HG02981 (cell line): ENCODE data around the gene TAS2R41.
"Not testable (repeated sequence)": the region's sequence is repeated elsewhere in the genome, so short reads cannot be mapped to it uniquely, and the experiment has no call there.

ENCODE experiments used
- ATAC-seq: cut with Tn5 transposase; IDR thresholded peaks from one replicate; pipeline ENCODE4 v1.9.1; 2021; ENCODE audit warnings: mild to moderate bottlenecking, moderate library complexity; ENCODE audit not compliant: unreplicated experiment

TAS2R41 gene

GRCh38 chr7:143455942-143456341 is 21.7 kb upstream of the TAS2R41 start:
- no peak for ATAC-seq

- ATAC-seq, result no peak
Observed at GRCh38 chr7:143456992-143457793, 20.5 kb upstream of the TAS2R41 start.

- no peak for ATAC-seq
Observed at GRCh38 chr7:143458263-143458662, 19.4 kb upstream of the TAS2R41 start.

DNA sequence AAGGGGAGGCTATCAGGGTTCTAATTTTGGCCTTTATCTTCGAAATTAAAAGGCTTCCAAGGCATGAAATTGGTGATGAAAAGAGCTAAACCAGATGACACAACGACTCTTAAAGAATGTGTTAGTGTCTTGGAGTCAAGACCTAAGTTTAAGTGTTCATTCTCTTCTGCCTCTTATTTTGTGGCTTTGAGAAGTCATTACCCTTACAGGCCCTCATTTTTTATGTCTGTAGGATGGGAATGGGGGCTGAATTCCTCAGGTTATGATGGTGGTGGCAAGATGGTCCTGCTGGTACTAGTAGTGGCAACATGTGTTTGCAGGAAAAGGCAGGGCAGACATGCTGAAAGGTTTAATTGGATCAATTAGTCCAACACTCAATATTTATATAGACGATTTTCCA is 19.0 kb upstream of the TAS2R41 start:
- ATAC-seq, result no peak

- ATAC-seq, result no peak
Observed at GRCh38 chr7:143459359-143459758, 18.3 kb upstream of the TAS2R41 start.

- no peak for ATAC-seq
Observed at GRCh38 chr7:143460271-143460979, 17.2 kb upstream of the TAS2R41 start.

DNA sequence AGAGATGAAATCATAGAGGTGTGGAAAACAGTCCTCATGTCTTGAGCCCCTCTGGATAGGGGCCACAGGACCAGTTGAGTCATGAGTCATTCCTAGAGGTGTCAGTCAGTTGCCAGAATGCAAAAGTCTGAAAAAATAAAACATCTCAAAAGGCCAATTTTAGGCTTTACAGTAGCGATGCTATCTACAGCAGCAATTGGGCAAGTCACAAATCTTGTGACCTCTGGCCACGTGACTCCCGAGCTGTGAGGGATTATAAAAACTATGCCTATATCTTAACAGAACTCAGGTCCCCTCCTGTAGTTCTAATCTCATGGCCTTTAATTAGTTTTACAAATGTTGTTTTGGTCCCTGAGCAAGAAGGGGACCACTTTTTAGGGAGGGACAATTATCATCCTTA is 15.6 kb upstream of the TAS2R41 start:
- no peak for ATAC-seq

DNA sequence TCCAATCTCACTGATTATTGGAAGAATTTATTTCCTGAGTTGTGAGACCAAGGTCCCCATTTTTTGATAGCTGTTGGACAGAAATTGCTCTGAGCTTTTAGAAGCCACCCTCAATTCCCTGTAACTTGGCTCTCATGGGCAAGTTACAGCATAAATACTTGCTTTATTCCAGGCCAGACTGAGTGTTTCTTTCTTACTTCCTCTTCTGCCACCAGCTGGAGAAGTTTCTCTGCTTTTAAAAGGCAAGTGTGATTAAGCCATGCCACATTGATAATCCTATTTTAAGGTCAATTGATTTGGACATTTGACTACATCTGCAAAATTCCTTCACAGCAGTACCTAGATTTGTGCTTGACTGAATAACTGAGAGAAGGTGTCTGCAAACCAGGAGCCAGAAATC is 14.1 kb upstream of the TAS2R41 start:
- no peak for ATAC-seq

DNA sequence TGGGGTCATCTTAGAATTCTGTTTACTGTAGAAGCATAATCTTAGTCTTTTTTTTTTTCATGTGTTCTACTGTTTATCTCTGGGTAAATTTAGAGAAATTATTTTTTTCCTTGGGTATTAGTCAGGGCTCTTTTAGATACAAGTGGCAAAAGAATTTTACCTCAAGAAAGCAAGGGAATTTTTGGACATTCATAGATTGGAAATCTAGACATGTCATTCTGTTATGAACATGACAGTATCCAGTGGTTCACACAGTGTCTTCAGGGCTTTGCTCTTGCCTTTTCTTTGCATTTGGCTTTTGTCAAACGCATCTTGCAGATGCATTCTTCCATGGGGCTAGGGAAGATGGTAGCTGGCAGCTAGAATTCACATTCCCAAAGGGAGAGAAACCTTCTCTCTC is 13.7 kb upstream of the TAS2R41 start:
- ATAC-seq, result no peak

DNA sequence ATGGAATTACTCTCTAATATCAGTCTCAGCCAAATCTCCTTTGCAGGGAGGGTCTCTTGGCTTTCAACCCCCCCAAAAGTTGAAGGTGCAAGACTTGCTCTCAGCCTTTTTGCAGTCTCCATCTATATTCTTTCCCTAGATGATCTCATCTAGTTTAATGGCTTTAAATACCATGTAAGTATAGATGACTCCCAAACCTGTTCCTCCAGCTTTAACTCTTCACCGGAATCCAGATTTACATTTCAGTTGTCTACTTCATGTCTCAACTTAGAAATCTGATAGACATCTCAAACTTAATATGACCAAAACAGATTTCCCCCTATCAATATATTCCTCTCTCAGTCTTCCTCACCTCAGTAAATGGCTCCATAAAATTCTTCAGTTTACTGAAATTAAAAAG is 9.9 kb upstream of the TAS2R41 start:
- no peak for ATAC-seq

DNA sequence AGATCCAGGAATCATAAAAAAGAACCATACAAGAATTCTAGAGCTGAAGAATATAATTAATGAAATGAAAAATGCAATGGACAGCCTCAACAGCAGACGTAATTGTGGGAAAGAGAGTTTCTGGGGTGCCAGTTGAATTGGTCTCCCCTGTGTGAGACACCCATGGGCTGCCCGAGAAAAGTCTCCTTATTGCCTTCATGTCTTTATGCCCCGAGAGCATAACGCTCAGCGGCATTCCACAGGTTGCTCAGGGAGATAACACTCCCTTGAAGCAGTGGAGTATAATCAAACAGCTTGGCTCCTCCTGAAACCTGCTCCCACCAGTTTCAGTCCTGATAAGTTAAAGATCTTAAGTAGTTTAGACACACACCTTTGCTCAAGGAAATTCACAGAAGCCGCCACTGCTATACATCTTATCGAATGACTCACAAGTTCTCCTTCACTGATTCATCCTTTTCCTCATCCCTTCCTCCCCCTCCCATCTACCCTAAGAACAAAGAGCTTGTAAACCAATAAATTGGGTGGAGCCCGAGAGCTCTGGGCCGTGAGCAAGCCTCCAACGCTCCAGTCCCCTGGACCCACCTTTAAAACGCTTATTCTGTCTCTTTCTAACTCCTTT is 5.5 kb upstream of the TAS2R41 start:
- not testable (repeated sequence) for ATAC-seq

GRCh38 chr7:143479055-143479766 is 1.5 kb downstream of the TAS2R41 start:
- ATAC-seq, result no peak

DNA sequence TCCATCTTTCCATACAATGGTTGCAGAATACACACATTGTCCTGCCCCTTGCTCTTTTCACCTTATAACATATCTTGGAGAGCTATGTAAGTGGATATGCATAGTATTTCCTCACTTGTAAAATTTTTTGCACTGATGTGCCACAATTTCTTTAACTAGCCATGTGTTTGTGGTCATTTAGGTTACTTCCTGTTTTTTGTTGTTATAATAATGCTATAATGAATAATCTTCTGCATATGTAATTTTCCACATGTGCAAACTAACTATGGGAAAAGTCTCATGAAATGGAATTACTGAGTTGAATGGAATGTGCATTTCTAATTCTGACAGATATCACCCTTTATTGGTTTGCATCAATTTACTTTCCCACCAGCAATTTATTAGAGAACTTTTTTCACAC is 2.8 kb downstream of the TAS2R41 start:
- no peak for ATAC-seq

- ATAC-seq, result no peak
Observed at GRCh38 chr7:143484119-143484518, 6.4 kb downstream of the TAS2R41 start.

DNA sequence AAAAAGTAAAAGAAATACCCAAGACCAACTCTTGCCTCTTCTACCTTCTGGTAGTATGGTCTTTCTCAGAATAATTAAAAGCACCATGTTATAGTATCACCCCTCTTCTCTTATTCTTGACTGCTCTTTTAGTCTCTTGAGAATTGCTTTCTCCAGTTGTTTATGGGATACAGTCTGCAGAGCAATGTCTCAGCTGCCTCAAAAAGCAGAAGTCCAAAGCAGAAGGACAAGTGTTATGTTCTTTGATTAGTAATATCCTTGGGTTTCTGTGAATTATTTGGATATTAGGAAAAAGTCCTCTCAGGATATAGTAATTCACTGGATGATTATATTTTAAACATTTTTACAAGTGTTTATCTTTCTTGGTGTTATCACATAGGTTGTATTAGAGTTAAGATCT is 7.4 kb downstream of the TAS2R41 start:
- no peak for ATAC-seq

- ATAC-seq, result no peak
Observed at GRCh38 chr7:143485500-143485899, 7.8 kb downstream of the TAS2R41 start.

DNA sequence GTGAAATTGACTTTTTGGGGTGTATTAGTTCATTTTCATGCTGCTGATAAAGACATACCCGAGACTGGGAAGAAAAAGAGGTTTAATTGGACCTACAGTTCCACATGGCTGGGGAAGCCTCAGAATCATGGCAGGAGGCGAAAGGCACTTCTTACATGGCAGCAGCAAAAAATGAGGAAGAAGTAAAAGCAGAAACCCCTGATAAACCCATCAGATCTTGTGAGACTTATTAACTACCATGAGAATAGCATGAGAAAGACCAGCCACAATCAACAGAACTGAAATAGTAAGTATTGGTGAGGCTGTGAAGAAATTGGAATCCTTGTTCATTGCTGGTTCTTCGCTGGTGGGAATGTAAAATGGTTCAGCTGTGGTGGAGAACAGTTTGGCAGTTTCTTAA is 8.6 kb downstream of the TAS2R41 start:
- not testable (repeated sequence) for ATAC-seq

- ATAC-seq, result no peak
Observed at GRCh38 chr7:143487061-143487460, 9.4 kb downstream of the TAS2R41 start.

DNA sequence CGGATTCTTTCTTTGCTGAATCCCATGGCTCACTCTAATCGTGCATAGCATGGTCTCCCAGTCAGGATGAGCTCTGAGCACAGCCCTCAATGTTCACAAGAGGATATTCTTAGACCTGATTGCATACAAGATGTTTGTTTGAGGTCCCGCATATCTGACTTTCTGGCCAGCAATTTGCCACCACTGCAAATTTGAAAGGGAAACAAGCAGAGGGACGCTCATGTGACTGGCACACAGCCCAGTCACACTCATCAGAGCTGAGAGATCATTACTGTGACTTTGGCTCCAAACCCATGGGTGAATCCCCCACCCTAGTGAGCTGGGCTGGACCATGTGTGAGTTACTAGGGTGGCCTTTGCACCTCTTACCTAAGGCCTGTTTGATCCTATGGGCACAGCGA is 9.9 kb downstream of the TAS2R41 start:
- no peak for ATAC-seq

GRCh38 chr7:143490717-143491306 is 13.1 kb downstream of the TAS2R41 start:
- ATAC-seq, result no peak

DNA sequence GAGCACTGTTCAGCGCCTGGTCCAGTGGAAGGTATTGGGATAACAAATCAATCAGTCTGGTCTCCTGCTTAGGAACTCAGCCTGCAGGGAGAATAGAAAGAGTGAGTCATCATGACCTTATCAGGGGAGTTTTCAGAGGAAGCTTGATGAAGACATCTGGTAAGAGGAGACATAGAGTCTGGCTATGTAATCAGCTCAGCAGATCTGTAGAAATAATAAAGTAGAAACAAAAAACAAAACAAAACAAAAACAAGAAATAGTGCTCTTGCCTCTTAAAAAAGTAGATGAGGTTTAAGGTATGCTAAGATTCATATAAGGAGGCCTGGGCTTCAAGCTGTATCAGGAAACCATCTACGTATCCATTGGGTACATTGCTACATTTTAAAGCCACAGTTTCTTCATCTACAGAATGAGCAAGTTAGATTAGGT is 14.4 kb downstream of the TAS2R41 start:
- no peak for ATAC-seq
